Esophagus squamous epithelium (tissue), 5 donors: ENCODE data around the gene F2RL3. TPM values are rescaled to one million over a fixed set of nuclear protein-coding genes. Genes with fewer than 3 reads are reported as not detected.

Source experiments
- DNase-seq: peaks from one replicate; lab custom pipeline; 2025; lab: John Stamatoyannopoulos, UW
- H3K27ac ChIP-seq, 4 donors: fragments of 200-600 bp; sonication (generic); one replicate each; pipeline ENCODE4 v1.5.1; 2016 to 2019; ENCODE audit warnings: mild to moderate bottlenecking in 1 of 4
- H3K27me3 ChIP-seq, 4 donors: fragments of 200-600 bp; sonication (generic); 1 replicate in 3 of 4; 2 replicates in 1 of 4; pipeline versions ENCODE4 v1.5.1 to v1.6.0; 2017 to 2021; ENCODE audit warnings: antibody characterized with exemption in 1 of 4
- H3K36me3 ChIP-seq, 3 donors: fragments of 200-600 bp; sonication (generic); one replicate each; pipeline ENCODE4 v1.5.1; 2016 to 2019
- H3K4me1 ChIP-seq, 3 donors: fragments of 200-600 bp; sonication (generic); one replicate each; pipeline ENCODE4 v1.5.1; 2017 to 2019
- H3K4me3 ChIP-seq, 4 donors: fragments of 200-600 bp; sonication (generic); 1 replicate in 3 of 4; 2 replicates in 1 of 4; pipeline ENCODE4 v1.5.1; 2016 to 2019; ENCODE audit warnings: mild to moderate bottlenecking in 2 of 4, moderate library complexity in 1 of 4
- H3K9me3 ChIP-seq, 3 donors: fragments of 200-600 bp; sonication (generic); one replicate each; pipeline ENCODE4 v1.5.1; 2016 to 2019
- CTCF ChIP-seq, 6 experiments: fragments of 450-650 bp in 4 of 6; fragments of 200-600 bp in 2 of 6; sonication (generic) in 2 of 6; IDR thresholded peaks; one replicate each; pipeline ENCODE4 v1.5.1; 2016 to 2019; ENCODE audit warnings: antibody characterized with exemption in 6 of 6, mild to moderate bottlenecking in 4 of 6, moderate library complexity in 4 of 6
- POLR2A ChIP-seq, 4 donors: fragments of 450-650 bp; IDR thresholded peaks; one replicate each; pipeline ENCODE4 v1.6.1; 2017; ENCODE audit warnings: antibody characterized with exemption in 4 of 4, mild to moderate bottlenecking in 4 of 4, moderate library complexity in 3 of 4
- WGBS, 2 donors: methylation state at CpG; one replicate each; pipeline ENCODE4 v1.1.5; 2018; 5-methylcytosine and 5-hydroxymethylcytosine counted together
- intact Hi-C: fragments of 100-400 bp; cut with DNase I; formaldehyde crosslinking; loops from one replicate; pipeline ENCODE4 v1.15.0; 2022
- total RNA-seq, 4 donors: library from RNA; depleted of rRNA; stranded (reverse); fragments of >200 nt; gene quantifications; one replicate each; pipeline ENCODE4 v1.1.0, GENCODE V29; 2016
- donor health status: DM: yes; HTN: yes; CAD: no.

F2RL3 gene
- total RNA-seq, 4 donors from 2014 or later = 0.27 to 1.1 (median 0.81) TPM

GRCh38 chr19:16890461-16891184, 1.8 kb downstream of the F2RL3 start:
- Histone ChIP-seq H3K4me3 (no peak overlapping the region), H3K4me1 (peaks cover 0 to 36% (median 17%) of the 10 kb centered on the region in 3 donors), H3K27me3 (peaks cover 0 to 32% (median 0%) of the 10 kb centered on the region in 4 donors), H3K27ac (peak overlapping the region in 1 of 4 donors; percentile 72), H3K36me3 (no peaks in the 10 kb centered on the region), H3K9me3 (no peaks in the 10 kb centered on the region)
- intact Hi-C loops = no loop called here
- TF ChIP-seq CTCF (IDR thresholded peaks at IDR 0.05) (no peak), POLR2A (IDR thresholded peaks at IDR 0.05) (no peak)
- no peak for DNase-seq
- WGBS, 2 donors = 81 to 88% methylated on average over 8 to 11 of the region's 24 CpGs

- Histone ChIP-seq H3K9me3 (no peaks in the 10 kb centered on the region), H3K27ac (no peak overlapping the region), H3K36me3 (no peaks in the 10 kb centered on the region), H3K4me3 (no peak overlapping the region), H3K4me1 (peaks cover 7 to 47% (median 20%) of the 10 kb centered on the region in 3 donors), H3K27me3 (peaks cover 0 to 38% (median 0%) of the 10 kb centered on the region in 4 donors)
- TF ChIP-seq CTCF (IDR thresholded peaks at IDR 0.05) (no peak), POLR2A (IDR thresholded peaks at IDR 0.05) (no peak)
- intact Hi-C loops = no loop called here
- DNase-seq = no peak
- WGBS, 2 donors = 89 to 91% methylated on average over 8 to 9 of the region's 12 CpGs
Observed at GRCh38 chr19:16891696-16892382, 3.0 kb downstream of the F2RL3 start.

- intact Hi-C loops = no loop called here
- DNase-seq = no peak
- peaks cover 0 to 33% (median 0%) of the 10 kb centered on the region in 4 donors for H3K27me3 ChIP-seq
- no peak overlapping the region for H3K27ac ChIP-seq
- WGBS, 2 donors = 50 to 100% methylated on average over 1 of the region's 4 CpGs
- no peaks in the 10 kb centered on the region for H3K36me3 ChIP-seq
- H3K4me1 ChIP-seq = peaks cover 7 to 46% (median 17%) of the 10 kb centered on the region in 3 donors
- TF ChIP-seq CTCF (IDR thresholded peaks at IDR 0.05) (no peak), POLR2A (IDR thresholded peaks at IDR 0.05) (no peak)
- H3K4me3 ChIP-seq = no peak overlapping the region
- H3K9me3 ChIP-seq = no peaks in the 10 kb centered on the region
Observed at GRCh38 chr19:16892436-16892835, 3.6 kb downstream of the F2RL3 start.

GRCh38 chr19:16892868-16893685, 4.3 kb downstream of the F2RL3 start:
- no peaks in the 10 kb centered on the region for H3K36me3 ChIP-seq
- no peaks in the 10 kb centered on the region for H3K9me3 ChIP-seq
- H3K27ac ChIP-seq = no peak overlapping the region
- peaks cover 0 to 26% (median 0%) of the 10 kb centered on the region in 4 donors for H3K27me3 ChIP-seq
- H3K4me3 ChIP-seq = no peak overlapping the region
- no peak for DNase-seq
- 86 to 100% methylated on average over 1 to 7 of the region's 19 CpGs for WGBS, 2 donors
- intact Hi-C loops = no loop called here
- TF ChIP-seq CTCF (IDR thresholded peaks at IDR 0.05) = no peak
- no peak for TF ChIP-seq POLR2A (IDR thresholded peaks at IDR 0.05)
- H3K4me1 ChIP-seq = peaks cover 7 to 46% (median 11%) of the 10 kb centered on the region in 3 donors
